Loucy (cell line): ENCODE data around the gene GLG1.
"Not testable (repeated sequence)": the region's sequence is repeated elsewhere in the genome, so short reads cannot be mapped to it uniquely, and the experiment has no call there.

ENCODE experiments used
- CTCF ChIP-seq: fragments of 200-600 bp; sonication (generic); conservative IDR thresholded peaks from 2 replicates; pipeline ENCODE4 v1.5.1; 2014; ENCODE audit warnings: mild to moderate bottlenecking, antibody characterized with exemption, low read length
- EZH2phosphoT487 ChIP-seq: fragments of 200-600 bp; IDR thresholded peaks from 2 replicates; pipeline ENCODE4 v1.6.1; 2018; ENCODE audit warnings: antibody characterized with exemption, mild to moderate bottlenecking, moderate library complexity, borderline replicate concordance

GRCh38 chr16:74428493-74428892 lies 178.4 kb downstream of the GLG1 start:
- not testable (repeated sequence) for TF ChIP-seq CTCF, EZH2phosphoT487
